ENCODE data around the gene SIVA1.

The SIVA1 gene

DNA sequence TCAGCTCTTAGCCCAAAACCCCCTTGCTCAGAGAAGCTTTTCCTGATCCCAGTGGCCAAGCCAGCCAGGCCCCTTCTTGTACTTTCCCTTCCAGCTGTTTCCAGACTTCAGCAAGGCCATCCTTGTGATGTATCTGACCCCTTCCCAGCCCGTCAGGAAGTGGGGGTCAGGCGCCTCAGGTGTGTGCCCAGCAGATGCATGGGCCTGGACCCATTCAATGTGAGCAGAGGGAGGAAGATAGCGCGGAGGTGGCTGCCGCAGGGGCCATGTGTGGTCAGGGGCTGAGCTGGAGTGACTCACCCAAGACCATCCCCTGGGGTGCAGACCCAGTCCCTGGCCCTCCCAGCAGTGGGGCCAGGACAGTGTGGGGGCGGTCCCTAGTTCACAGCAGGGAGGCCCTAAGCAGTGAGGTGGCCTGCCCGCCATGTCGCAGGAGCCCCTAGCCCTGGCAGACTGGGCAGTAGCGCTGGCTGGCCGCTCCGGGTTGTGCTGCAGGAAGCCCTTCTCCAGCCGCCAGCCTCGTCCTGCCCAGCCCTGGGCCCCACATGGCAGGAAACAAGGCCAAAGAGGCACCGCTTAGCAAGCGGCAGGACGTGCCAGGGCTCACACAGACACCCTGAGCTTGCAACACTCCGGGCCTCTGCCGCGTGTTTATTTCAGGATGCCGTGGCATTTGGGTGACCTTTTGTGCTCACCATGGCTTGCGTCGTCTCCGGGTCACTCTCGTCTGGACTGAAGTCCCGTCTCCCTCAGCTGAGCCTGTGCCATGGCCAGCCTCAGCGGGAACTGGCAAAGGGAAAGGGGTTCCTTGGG lies 16.9 kb upstream of the SIVA1 start:
- TF ChIP-seq GATA2 (IDR thresholded peaks at IDR 0.05; ENCODE audit: low read depth, low read length) (no peak), GATA3 (IDR thresholded peaks at IDR 0.05; ENCODE audit: low read depth, low read length) (no peak)

- TF ChIP-seq GATA2 (IDR thresholded peaks at IDR 0.05; ENCODE audit: low read depth, low read length) (no peak), GATA3 (IDR thresholded peaks at IDR 0.05; ENCODE audit: low read depth, low read length) (no peak)
Measured at GRCh38 chr14:104738375-104739019, 14.4 kb upstream of the SIVA1 start.

- TF ChIP-seq GATA2 (IDR thresholded peaks at IDR 0.05; ENCODE audit: low read depth, low read length) = no peak
- no peak for TF ChIP-seq GATA3 (IDR thresholded peaks at IDR 0.05; ENCODE audit: low read depth, low read length)
Measured at GRCh38 chr14:104739026-104739425, 13.9 kb upstream of the SIVA1 start.

- TF ChIP-seq GATA2 (IDR thresholded peaks at IDR 0.05; ENCODE audit: low read depth, low read length) = no peak
- no peak for TF ChIP-seq GATA3 (IDR thresholded peaks at IDR 0.05; ENCODE audit: low read depth, low read length)
Measured at GRCh38 chr14:104739546-104740516, 13.1 kb upstream of the SIVA1 start.

- TF ChIP-seq GATA2 (IDR thresholded peaks at IDR 0.05; ENCODE audit: low read depth, low read length) (no peak), GATA3 (IDR thresholded peaks at IDR 0.05; ENCODE audit: low read depth, low read length) (no peak)
Measured at GRCh38 chr14:104741108-104741802, 11.7 kb upstream of the SIVA1 start.

DNA sequence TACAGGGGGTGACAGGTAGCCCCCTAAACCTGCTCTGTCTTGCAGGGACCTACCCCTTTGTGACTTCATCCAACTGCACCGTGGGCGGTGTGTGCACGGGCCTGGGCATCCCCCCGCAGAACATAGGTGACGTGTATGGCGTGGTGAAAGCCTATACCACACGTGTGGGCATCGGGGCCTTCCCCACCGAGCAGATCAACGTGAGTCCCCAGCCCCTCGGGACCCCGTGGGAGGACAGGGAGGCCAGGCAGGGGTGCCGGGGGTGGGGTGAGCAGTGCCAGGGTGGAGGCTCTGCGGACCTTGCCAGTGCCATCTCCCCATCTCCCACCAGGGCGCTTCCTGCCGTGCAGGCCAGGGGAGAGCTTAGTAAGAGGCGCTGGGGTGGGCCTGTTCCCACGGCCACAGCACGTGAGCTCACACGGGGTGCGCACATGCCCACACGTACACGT lies 11.1 kb upstream of the SIVA1 start:
- no peak for TF ChIP-seq GATA2 (IDR thresholded peaks at IDR 0.05; ENCODE audit: low read depth, low read length)
- TF ChIP-seq GATA3 (IDR thresholded peaks at IDR 0.05; ENCODE audit: low read depth, low read length) = no peak

GRCh38 chr14:104742586-104743455 lies 10.1 kb upstream of the SIVA1 start:
- TF ChIP-seq GATA3 (IDR thresholded peaks at IDR 0.05; ENCODE audit: low read depth, low read length) (no peak), GATA2 (IDR thresholded peaks at IDR 0.05; ENCODE audit: low read depth, low read length) (no peak)

DNA sequence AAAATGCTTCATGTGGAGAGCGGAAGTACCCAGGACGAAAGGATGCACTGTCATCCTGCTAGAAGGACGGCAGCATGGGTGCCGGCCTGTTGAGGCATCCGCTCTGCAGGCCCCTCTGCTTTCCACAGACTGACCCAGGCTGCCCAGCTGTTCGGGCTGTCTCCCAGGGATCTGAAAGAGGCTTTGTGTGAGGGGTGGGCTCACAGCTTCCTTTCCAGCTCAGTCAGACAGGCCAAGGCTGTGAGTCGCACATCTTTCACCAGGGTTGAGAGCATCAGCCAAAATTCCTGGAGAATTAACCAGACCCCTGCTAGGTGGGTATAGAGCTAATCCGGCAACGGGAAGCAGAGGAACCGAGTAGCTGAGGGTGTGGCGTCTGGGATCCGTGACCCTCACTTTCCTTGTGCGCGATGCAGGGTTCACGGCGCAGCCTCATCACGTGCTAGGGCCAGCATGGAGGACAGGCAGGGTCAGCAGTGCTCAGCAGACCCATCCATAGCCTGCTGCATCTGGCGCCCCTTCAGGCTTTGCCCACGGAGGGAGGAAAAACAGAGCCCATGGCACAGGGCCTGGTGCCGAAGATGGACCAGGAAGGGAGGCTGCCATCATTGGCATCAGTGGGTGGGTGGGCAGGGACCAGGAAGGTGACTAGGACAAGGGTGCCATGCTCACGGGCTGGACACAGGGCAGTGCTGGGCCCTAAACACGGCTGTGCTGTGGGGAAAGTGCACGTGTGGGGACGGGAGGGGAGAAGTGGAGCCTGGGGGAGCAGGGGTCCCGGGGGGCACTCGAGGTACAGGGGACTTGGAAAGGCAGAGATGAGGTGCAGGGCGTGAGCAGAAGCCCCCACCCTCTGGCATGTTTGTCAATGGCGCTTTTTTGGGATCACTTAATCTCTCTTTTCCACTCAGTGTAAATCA lies 9.2 kb upstream of the SIVA1 start:
- TF ChIP-seq GATA2 (IDR thresholded peaks at IDR 0.05; ENCODE audit: low read depth, low read length) = no peak
- no peak for TF ChIP-seq GATA3 (IDR thresholded peaks at IDR 0.05; ENCODE audit: low read depth, low read length)

DNA sequence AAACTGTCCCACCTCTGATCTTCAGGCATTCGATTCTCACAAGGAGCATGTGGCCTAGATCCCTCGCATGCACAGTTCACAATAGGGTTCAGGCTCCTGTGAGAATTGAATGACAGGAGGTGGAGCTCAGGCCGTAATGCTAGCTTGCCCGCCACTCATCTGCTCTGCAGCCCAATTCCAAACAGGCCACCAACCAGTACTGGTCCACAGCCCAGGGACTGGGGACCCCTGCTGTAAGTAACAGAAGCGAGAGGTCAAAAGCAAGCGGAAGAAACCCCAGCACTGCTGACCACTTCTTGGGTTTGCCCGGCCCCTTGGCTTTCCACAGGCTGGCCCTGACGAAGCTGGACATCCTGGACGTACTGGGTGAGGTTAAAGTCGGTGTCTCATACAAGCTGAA lies 8.5 kb upstream of the SIVA1 start:
- TF ChIP-seq GATA3 (IDR thresholded peaks at IDR 0.05; ENCODE audit: low read depth, low read length) (no peak), GATA2 (IDR thresholded peaks at IDR 0.05; ENCODE audit: low read depth, low read length) (no peak)

- TF ChIP-seq GATA2 (IDR thresholded peaks at IDR 0.05; ENCODE audit: low read depth, low read length) = no peak
- TF ChIP-seq GATA3 (IDR thresholded peaks at IDR 0.05; ENCODE audit: low read depth, low read length) = no peak
Measured at GRCh38 chr14:104745431-104745830, 7.5 kb upstream of the SIVA1 start.

DNA sequence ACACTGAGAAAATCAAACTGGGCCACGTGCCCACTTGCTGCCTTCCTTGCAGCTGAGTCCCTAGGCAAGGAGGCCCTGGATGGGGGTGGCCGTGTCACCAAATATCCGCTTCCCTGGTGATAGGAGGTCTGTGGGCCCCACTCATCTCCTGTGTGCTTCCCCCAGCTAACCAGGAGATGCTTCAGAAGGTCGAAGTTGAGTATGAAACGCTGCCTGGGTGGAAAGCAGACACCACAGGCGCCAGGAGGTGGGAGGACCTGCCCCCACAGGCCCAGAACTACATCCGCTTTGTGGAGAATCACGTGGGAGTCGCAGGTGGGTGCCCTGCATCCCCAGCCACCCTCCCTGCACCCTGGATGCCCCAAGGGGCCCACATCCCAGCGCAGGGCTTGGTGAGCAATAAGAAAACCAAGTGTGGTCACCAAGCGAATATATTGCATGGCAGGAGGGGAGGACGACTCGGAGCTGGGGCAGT lies 6.8 kb upstream of the SIVA1 start:
- TF ChIP-seq GATA3 (IDR thresholded peaks at IDR 0.05; ENCODE audit: low read depth, low read length) = no peak
- TF ChIP-seq GATA2 (IDR thresholded peaks at IDR 0.05; ENCODE audit: low read depth, low read length) = no peak

All from SH-SY5Y (cell line).